ENCODE results near the gene INSIG1.

INSIG1 gene

GRCh38 chr7:155331396-155331795 is 33.7 kb downstream of the INSIG1 start:
- no peaks in the 10 kb centered on the region for H3K4me1 ChIP-seq (ENCODE audit: control insufficient read depth, insufficient read depth, low read length)
- no peak overlapping the region for H3K9ac ChIP-seq (ENCODE audit: low read length in 2 of 2)
- H3K4me3 ChIP-seq (ENCODE audit: low read length in 2 of 2): no peak overlapping the region
- H3K9me3 ChIP-seq (ENCODE audit: control insufficient read depth in 2 of 2, low read length in 2 of 2): no peaks in the 10 kb centered on the region
- H3K36me3 ChIP-seq (ENCODE audit: control insufficient read depth in 2 of 2, insufficient read depth in 2 of 2, low read length in 2 of 2): no peaks in the 10 kb centered on the region
- peaks cover 7 to 25% of the 10 kb centered on the region in 2 donors for H3K27me3 ChIP-seq (ENCODE audit: control insufficient read depth in 1 of 2, insufficient read depth in 2 of 2, low read length in 2 of 2)
- no peak overlapping the region for H3K27ac ChIP-seq (ENCODE audit: low read length)

GRCh38 chr7:155333346-155334234 is 35.9 kb downstream of the INSIG1 start:
- H3K4me1 ChIP-seq (ENCODE audit: control insufficient read depth, insufficient read depth, low read length): no peaks in the 10 kb centered on the region
- no peak overlapping the region for H3K4me3 ChIP-seq (ENCODE audit: low read length in 2 of 2)
- no peak overlapping the region for H3K9ac ChIP-seq (ENCODE audit: low read length in 2 of 2)
- H3K27me3 ChIP-seq (ENCODE audit: control insufficient read depth in 1 of 2, insufficient read depth in 2 of 2, low read length in 2 of 2): peaks cover 0 to 26% of the 10 kb centered on the region in 2 donors
- no peaks in the 10 kb centered on the region for H3K9me3 ChIP-seq (ENCODE audit: control insufficient read depth in 2 of 2, low read length in 2 of 2)
- H3K27ac ChIP-seq (ENCODE audit: low read length): no peak overlapping the region
- H3K36me3 ChIP-seq (ENCODE audit: control insufficient read depth in 2 of 2, insufficient read depth in 2 of 2, low read length in 2 of 2): no peaks in the 10 kb centered on the region

GRCh38 chr7:155336812-155337602 is 39.3 kb downstream of the INSIG1 start:
- H3K27ac ChIP-seq (ENCODE audit: low read length): no peak overlapping the region
- no peak overlapping the region for H3K4me3 ChIP-seq (ENCODE audit: low read length in 2 of 2)
- H3K9me3 ChIP-seq (ENCODE audit: control insufficient read depth in 2 of 2, low read length in 2 of 2): no peaks in the 10 kb centered on the region
- H3K27me3 ChIP-seq (ENCODE audit: control insufficient read depth in 1 of 2, insufficient read depth in 2 of 2, low read length in 2 of 2): peaks cover 2 to 28% of the 10 kb centered on the region in 2 donors
- H3K9ac ChIP-seq (ENCODE audit: low read length in 2 of 2): no peak overlapping the region
- H3K36me3 ChIP-seq (ENCODE audit: control insufficient read depth in 2 of 2, insufficient read depth in 2 of 2, low read length in 2 of 2): no peaks in the 10 kb centered on the region
- no peaks in the 10 kb centered on the region for H3K4me1 ChIP-seq (ENCODE audit: control insufficient read depth, insufficient read depth, low read length)

GRCh38 chr7:155337946-155338631 is 40.4 kb downstream of the INSIG1 start:
- Histone ChIP-seq H3K4me1 (ENCODE audit: control insufficient read depth, insufficient read depth, low read length) (no peaks in the 10 kb centered on the region), H3K4me3 (ENCODE audit: low read length in 2 of 2) (no peak overlapping the region), H3K9ac (ENCODE audit: low read length in 2 of 2) (no peak overlapping the region), H3K36me3 (ENCODE audit: control insufficient read depth in 2 of 2, insufficient read depth in 2 of 2, low read length in 2 of 2) (no peaks in the 10 kb centered on the region), H3K9me3 (ENCODE audit: control insufficient read depth in 2 of 2, low read length in 2 of 2) (no peaks in the 10 kb centered on the region), H3K27me3 (ENCODE audit: control insufficient read depth in 1 of 2, insufficient read depth in 2 of 2, low read length in 2 of 2) (peaks cover 2 to 25% of the 10 kb centered on the region in 2 donors), H3K27ac (ENCODE audit: low read length) (no peak overlapping the region)

- H3K27ac ChIP-seq (ENCODE audit: low read length): no peak overlapping the region
- H3K9ac ChIP-seq (ENCODE audit: low read length in 2 of 2): no peak overlapping the region
- H3K27me3 ChIP-seq (ENCODE audit: control insufficient read depth in 1 of 2, insufficient read depth in 2 of 2, low read length in 2 of 2): peaks cover 2 to 26% of the 10 kb centered on the region in 2 donors
- H3K4me3 ChIP-seq (ENCODE audit: low read length in 2 of 2): no peak overlapping the region
- H3K9me3 ChIP-seq (ENCODE audit: control insufficient read depth in 2 of 2, low read length in 2 of 2): no peaks in the 10 kb centered on the region
- H3K4me1 ChIP-seq (ENCODE audit: control insufficient read depth, insufficient read depth, low read length): no peaks in the 10 kb centered on the region
- H3K36me3 ChIP-seq (ENCODE audit: control insufficient read depth in 2 of 2, insufficient read depth in 2 of 2, low read length in 2 of 2): no peaks in the 10 kb centered on the region
These were observed 41.1 kb downstream of the INSIG1 start for GRCh38 chr7:155338632-155339320.

GRCh38 chr7:155339474-155339873 is 41.8 kb downstream of the INSIG1 start:
- H3K27ac ChIP-seq (ENCODE audit: low read length): no peak overlapping the region

GRCh38 chr7:155340071-155340531 is 42.4 kb downstream of the INSIG1 start:
- Histone ChIP-seq H3K4me1 (ENCODE audit: control insufficient read depth, insufficient read depth, low read length) (peaks cover 4% of the 10 kb centered on the region), H3K27ac (ENCODE audit: low read length) (no peak overlapping the region), H3K36me3 (ENCODE audit: control insufficient read depth in 2 of 2, insufficient read depth in 2 of 2, low read length in 2 of 2) (no peaks in the 10 kb centered on the region), H3K4me3 (ENCODE audit: low read length in 2 of 2) (no peak overlapping the region), H3K27me3 (ENCODE audit: control insufficient read depth in 1 of 2, insufficient read depth in 2 of 2, low read length in 2 of 2) (peaks cover 2 to 21% of the 10 kb centered on the region in 2 donors), H3K9ac (ENCODE audit: low read length in 2 of 2) (no peak overlapping the region), H3K9me3 (ENCODE audit: control insufficient read depth in 2 of 2, low read length in 2 of 2) (no peaks in the 10 kb centered on the region)

More at GRCh38 chr7:155339474-155339873, 41.8 kb downstream of the INSIG1 start:
- H3K4me1 ChIP-seq (ENCODE audit: control insufficient read depth, insufficient read depth, low read length): no peaks in the 10 kb centered on the region
- no peaks in the 10 kb centered on the region for H3K36me3 ChIP-seq (ENCODE audit: control insufficient read depth in 2 of 2, insufficient read depth in 2 of 2, low read length in 2 of 2)
- H3K9ac ChIP-seq (ENCODE audit: low read length in 2 of 2): no peak overlapping the region
- no peaks in the 10 kb centered on the region for H3K9me3 ChIP-seq (ENCODE audit: control insufficient read depth in 2 of 2, low read length in 2 of 2)
- peaks cover 2 to 23% of the 10 kb centered on the region in 2 donors for H3K27me3 ChIP-seq (ENCODE audit: control insufficient read depth in 1 of 2, insufficient read depth in 2 of 2, low read length in 2 of 2)
- no peak overlapping the region for H3K4me3 ChIP-seq (ENCODE audit: low read length in 2 of 2)

GRCh38 chr7:155340721-155341120 is 43.0 kb downstream of the INSIG1 start:
- Histone ChIP-seq H3K27ac (ENCODE audit: low read length) (no peak overlapping the region), H3K27me3 (ENCODE audit: control insufficient read depth in 1 of 2, insufficient read depth in 2 of 2, low read length in 2 of 2) (peaks cover 2 to 20% of the 10 kb centered on the region in 2 donors)

GRCh38 chr7:155341463-155341983 is 43.8 kb downstream of the INSIG1 start:
- peaks cover 7 to 19% of the 10 kb centered on the region in 2 donors for H3K27me3 ChIP-seq (ENCODE audit: control insufficient read depth in 1 of 2, insufficient read depth in 2 of 2, low read length in 2 of 2)
- H3K36me3 ChIP-seq (ENCODE audit: control insufficient read depth in 2 of 2, insufficient read depth in 2 of 2, low read length in 2 of 2): no peaks in the 10 kb centered on the region
- no peaks in the 10 kb centered on the region for H3K9me3 ChIP-seq (ENCODE audit: control insufficient read depth in 2 of 2, low read length in 2 of 2)
- H3K27ac ChIP-seq (ENCODE audit: low read length): no peak overlapping the region
- H3K9ac ChIP-seq (ENCODE audit: low read length in 2 of 2): no peak overlapping the region
- no peak overlapping the region for H3K4me3 ChIP-seq (ENCODE audit: low read length in 2 of 2)
- H3K4me1 ChIP-seq (ENCODE audit: control insufficient read depth, insufficient read depth, low read length): peaks cover 8% of the 10 kb centered on the region

More at GRCh38 chr7:155340721-155341120, 43.0 kb downstream of the INSIG1 start:
- H3K9ac ChIP-seq (ENCODE audit: low read length in 2 of 2): no peak overlapping the region
- H3K9me3 ChIP-seq (ENCODE audit: control insufficient read depth in 2 of 2, low read length in 2 of 2): no peaks in the 10 kb centered on the region
- peaks cover 8% of the 10 kb centered on the region for H3K4me1 ChIP-seq (ENCODE audit: control insufficient read depth, insufficient read depth, low read length)
- no peaks in the 10 kb centered on the region for H3K36me3 ChIP-seq (ENCODE audit: control insufficient read depth in 2 of 2, insufficient read depth in 2 of 2, low read length in 2 of 2)
- H3K4me3 ChIP-seq (ENCODE audit: low read length in 2 of 2): no peak overlapping the region

- peaks cover 7 to 14% of the 10 kb centered on the region in 2 donors for H3K27me3 ChIP-seq (ENCODE audit: control insufficient read depth in 1 of 2, insufficient read depth in 2 of 2, low read length in 2 of 2)
- peaks cover 8% of the 10 kb centered on the region for H3K4me1 ChIP-seq (ENCODE audit: control insufficient read depth, insufficient read depth, low read length)
- no peaks in the 10 kb centered on the region for H3K36me3 ChIP-seq (ENCODE audit: control insufficient read depth in 2 of 2, insufficient read depth in 2 of 2, low read length in 2 of 2)
These were observed 44.6 kb downstream of the INSIG1 start for GRCh38 chr7:155342313-155342712.

More at GRCh38 chr7:155342313-155342712, 44.6 kb downstream of the INSIG1 start:
- Histone ChIP-seq H3K4me3 (ENCODE audit: low read length in 2 of 2) (no peak overlapping the region), H3K9ac (ENCODE audit: low read length in 2 of 2) (no peak overlapping the region), H3K9me3 (ENCODE audit: control insufficient read depth in 2 of 2, low read length in 2 of 2) (no peaks in the 10 kb centered on the region), H3K27ac (ENCODE audit: low read length) (no peak overlapping the region)

Measured in stomach smooth muscle (tissue), 2 donors.